ENCODE measurements around the gene STX3.

DNA sequence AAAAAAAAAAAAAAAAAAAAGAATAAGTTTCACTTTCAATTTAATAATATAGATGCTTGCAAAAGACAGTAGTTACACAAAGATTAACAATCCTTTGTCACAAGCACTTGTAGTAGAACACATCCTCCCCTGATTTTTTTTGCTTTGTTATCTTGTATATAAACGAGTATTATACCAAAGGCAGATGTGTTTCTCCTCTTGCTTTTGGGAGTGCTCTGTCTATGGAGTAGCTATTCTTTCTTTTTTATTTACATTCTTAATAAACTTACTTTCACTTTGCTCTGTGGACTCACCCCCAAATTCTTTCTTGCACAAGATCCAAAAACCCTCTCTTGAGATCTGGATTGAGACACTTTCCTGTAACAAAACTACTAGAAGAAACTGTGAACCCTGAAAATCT, 58.8 kb downstream of the STX3 start:
- TF ChIP-seq, protein P1, sequence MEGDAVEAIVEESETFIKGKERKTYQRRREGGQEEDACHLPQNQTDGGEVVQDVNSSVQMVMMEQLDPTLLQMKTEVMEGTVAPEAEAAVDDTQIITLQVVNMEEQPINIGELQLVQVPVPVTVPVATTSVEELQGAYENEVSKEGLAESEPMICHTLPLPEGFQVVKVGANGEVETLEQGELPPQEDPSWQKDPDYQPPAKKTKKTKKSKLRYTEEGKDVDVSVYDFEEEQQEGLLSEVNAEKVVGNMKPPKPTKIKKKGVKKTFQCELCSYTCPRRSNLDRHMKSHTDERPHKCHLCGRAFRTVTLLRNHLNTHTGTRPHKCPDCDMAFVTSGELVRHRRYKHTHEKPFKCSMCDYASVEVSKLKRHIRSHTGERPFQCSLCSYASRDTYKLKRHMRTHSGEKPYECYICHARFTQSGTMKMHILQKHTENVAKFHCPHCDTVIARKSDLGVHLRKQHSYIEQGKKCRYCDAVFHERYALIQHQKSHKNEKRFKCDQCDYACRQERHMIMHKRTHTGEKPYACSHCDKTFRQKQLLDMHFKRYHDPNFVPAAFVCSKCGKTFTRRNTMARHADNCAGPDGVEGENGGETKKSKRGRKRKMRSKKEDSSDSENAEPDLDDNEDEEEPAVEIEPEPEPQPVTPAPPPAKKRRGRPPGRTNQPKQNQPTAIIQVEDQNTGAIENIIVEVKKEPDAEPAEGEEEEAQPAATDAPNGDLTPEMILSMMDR (IDR thresholded peaks at IDR 0.05): no peak
- no peak for TF ChIP-seq POLR2AphosphoS5 (IDR thresholded peaks at IDR 0.05)
- TF ChIP-seq POLR2A (IDR thresholded peaks at IDR 0.05): no peak
- TF ChIP-seq EP300 (IDR thresholded peaks at IDR 0.05): no peak

All from stomach (tissue), 4 donors.